ENCODE results near the gene FGF23. TPM values are rescaled to one million over a fixed set of nuclear protein-coding genes. Genes with fewer than 3 reads are reported as not detected.

FGF23 gene
- total RNA-seq, 2 donors from 2014 or later, result not detected

DNA sequence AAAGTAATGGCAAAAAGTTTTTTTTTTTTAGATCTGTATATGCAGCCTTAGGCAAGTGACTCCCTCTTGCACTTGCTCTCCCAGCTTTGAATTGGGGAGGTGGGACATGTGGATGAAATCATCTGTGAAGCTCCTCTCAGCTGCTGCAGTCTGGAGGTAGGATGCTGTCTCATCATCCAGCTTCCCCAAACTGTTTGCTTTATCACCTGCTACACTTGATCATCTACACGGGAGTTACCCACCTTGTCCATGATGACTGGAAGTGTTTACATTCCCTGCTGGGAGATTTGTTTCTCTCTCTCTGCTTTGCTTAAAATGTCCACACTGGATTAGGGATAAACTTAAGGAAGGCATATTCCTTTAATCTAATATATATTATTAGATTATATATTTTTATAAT is 8.5 kb upstream of the FGF23 start:
- ATAC-seq, result no peak
- intact Hi-C loops (cut with DNase I), result no loop called here
- H3K4me1 ChIP-seq, result no peaks in the 10 kb centered on the region
- H3K27ac ChIP-seq, result no peak overlapping the region
- H3K27me3 ChIP-seq, result no peaks in the 10 kb centered on the region
- no peak for DNase-seq
- H3K9me3 ChIP-seq, result no peaks in the 10 kb centered on the region
- no peak overlapping the region for H3K4me3 ChIP-seq
- TF ChIP-seq, protein P1, sequence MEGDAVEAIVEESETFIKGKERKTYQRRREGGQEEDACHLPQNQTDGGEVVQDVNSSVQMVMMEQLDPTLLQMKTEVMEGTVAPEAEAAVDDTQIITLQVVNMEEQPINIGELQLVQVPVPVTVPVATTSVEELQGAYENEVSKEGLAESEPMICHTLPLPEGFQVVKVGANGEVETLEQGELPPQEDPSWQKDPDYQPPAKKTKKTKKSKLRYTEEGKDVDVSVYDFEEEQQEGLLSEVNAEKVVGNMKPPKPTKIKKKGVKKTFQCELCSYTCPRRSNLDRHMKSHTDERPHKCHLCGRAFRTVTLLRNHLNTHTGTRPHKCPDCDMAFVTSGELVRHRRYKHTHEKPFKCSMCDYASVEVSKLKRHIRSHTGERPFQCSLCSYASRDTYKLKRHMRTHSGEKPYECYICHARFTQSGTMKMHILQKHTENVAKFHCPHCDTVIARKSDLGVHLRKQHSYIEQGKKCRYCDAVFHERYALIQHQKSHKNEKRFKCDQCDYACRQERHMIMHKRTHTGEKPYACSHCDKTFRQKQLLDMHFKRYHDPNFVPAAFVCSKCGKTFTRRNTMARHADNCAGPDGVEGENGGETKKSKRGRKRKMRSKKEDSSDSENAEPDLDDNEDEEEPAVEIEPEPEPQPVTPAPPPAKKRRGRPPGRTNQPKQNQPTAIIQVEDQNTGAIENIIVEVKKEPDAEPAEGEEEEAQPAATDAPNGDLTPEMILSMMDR (IDR thresholded peaks at IDR 0.05), result no peak
- TF ChIP-seq POLR2A (IDR thresholded peaks at IDR 0.05), result no peak
- WGBS, 2 donors, result 31 to 44% methylated on average over 1 of the region's 1 CpG
- no peaks in the 10 kb centered on the region for H3K36me3 ChIP-seq (replicated peaks in 1 of 2; ENCODE audit: insufficient read depth in 1 of 2, low read depth in 2 of 2)

DNA sequence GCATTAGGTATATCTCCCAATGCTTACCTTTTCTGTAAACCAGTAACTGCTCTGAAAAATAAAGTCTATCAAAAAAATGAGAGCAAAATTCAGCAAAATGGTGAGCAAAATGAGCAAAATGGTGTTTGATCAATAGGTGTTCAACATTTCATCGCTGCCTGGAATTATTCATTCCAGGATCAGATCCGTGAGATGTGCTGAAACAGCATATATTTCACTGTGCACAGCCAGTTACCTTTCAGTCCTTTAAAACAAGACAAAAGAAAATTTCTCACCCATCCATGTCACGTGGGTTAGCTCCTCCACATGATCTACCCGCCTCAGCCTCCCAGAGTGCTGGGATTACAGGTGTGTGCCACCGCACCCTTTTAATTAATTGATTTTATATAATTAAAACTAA is 8.1 kb upstream of the FGF23 start:
- H3K27ac ChIP-seq, result no peak overlapping the region
- no peaks in the 10 kb centered on the region for H3K9me3 ChIP-seq
- WGBS, 2 donors, result 83 to 90% methylated on average over 5 of the region's 5 CpGs
- no peak for ATAC-seq
- TF ChIP-seq POLR2A (IDR thresholded peaks at IDR 0.05), result no peak
- TF ChIP-seq, protein P1 (IDR thresholded peaks at IDR 0.05), result no peak
- no peaks in the 10 kb centered on the region for H3K36me3 ChIP-seq (replicated peaks in 1 of 2; ENCODE audit: insufficient read depth in 1 of 2, low read depth in 2 of 2)
- no peak overlapping the region for H3K4me3 ChIP-seq
- intact Hi-C loops (cut with DNase I), result no loop called here
- H3K27me3 ChIP-seq, result no peaks in the 10 kb centered on the region
- H3K4me1 ChIP-seq, result no peaks in the 10 kb centered on the region
- DNase-seq, result no peak

DNA sequence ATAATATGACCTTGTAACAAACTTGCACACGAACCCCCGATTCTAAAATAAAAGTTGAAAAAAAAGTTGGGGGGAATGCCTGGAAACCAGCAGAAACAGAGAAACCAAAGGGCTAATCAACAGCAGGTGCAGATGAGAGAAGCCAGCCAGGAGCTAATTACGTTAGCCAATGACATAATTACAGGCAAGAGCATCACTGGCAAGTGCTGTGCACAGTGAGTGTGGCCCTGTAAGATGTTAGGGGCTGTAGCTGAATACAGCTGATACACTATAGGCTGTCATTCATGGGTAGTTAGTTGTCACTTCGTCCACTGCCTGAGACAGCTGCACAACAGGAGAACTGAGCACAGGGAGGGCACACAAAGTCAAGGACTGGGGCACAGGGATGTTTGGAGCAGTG is 7.3 kb upstream of the FGF23 start:
- H3K27me3 ChIP-seq, result no peaks in the 10 kb centered on the region
- TF ChIP-seq, protein P1 (IDR thresholded peaks at IDR 0.05), result no peak
- no peak for TF ChIP-seq POLR2A (IDR thresholded peaks at IDR 0.05)
- 51 to 54% methylated on average over 4 of the region's 4 CpGs for WGBS, 2 donors
- no peaks in the 10 kb centered on the region for H3K9me3 ChIP-seq
- intact Hi-C loops (cut with DNase I), result no loop called here
- no peaks in the 10 kb centered on the region for H3K36me3 ChIP-seq (replicated peaks in 1 of 2; ENCODE audit: insufficient read depth in 1 of 2, low read depth in 2 of 2)
- H3K4me1 ChIP-seq, result no peaks in the 10 kb centered on the region
- H3K27ac ChIP-seq, result no peak overlapping the region
- ATAC-seq, result no peak
- no peak for DNase-seq
- H3K4me3 ChIP-seq, result no peak overlapping the region

DNA sequence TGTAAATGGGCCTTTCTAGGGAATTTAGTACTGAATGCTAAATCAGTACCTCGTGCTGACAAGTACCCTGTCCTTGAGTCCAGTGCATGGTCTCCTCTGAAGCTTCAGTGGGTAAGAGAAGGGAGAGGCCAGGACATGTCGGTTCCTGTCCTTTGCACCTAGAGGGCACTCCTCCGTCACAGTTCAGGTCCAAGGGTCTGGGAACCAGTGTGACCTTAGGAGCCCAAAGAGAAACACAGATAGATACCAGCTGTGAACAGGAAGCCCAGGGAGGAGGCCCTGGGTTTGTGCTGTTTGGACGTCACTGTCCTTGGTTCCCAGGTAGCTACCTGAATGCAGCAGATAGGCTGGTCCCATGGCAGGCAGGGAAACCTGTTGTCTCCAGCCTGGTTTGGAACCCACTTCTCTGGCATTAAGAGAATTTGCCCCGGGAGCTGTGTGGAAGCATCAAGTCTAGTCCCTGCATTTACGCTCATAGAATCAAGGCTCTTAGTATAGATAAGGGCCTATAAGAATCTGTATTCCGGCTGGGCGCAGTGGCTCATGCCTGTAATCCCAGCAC is 3.9 kb upstream of the FGF23 start:
- Histone ChIP-seq H3K27ac (no peak overlapping the region), H3K36me3 (replicated peaks in 1 of 2; ENCODE audit: insufficient read depth in 1 of 2, low read depth in 2 of 2) (no peaks in the 10 kb centered on the region), H3K9me3 (no peaks in the 10 kb centered on the region), H3K4me1 (no peaks in the 10 kb centered on the region), H3K4me3 (no peak overlapping the region), H3K27me3 (no peaks in the 10 kb centered on the region)
- no peak for TF ChIP-seq POLR2A (IDR thresholded peaks at IDR 0.05)
- TF ChIP-seq, protein P1 (IDR thresholded peaks at IDR 0.05), result no peak
- ATAC-seq (no peak), DNase-seq (no peak)
- WGBS, 2 donors, result 60 to 64% methylated on average over 6 to 8 of the region's 8 CpGs
- intact Hi-C loops (cut with DNase I), result no loop called here

DNA sequence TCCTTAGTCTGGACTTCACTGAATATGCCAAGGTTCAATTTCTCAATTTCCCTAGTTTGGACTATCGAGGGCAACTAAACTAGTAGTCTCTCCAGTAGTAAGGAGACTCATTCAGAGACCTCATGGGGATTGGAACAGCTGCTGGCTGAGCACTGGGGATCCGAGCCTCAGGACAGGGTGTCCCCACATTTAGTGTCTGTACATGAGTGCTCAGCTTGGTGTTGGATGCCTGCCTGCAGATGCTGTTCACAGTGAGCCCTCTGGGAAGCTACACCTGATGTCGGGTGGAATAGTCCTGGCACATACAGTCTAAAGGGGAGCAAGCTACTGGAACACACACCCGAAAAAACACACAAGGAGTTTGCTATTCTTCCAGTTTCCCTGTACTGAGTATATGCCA is 820 bp upstream of the FGF23 start:
- intact Hi-C loops (cut with DNase I), result no loop called here
- ATAC-seq (no peak), DNase-seq (no peak)
- H3K27ac ChIP-seq, result no peak overlapping the region
- H3K4me1 ChIP-seq, result no peaks in the 10 kb centered on the region
- no peak for TF ChIP-seq POLR2A (IDR thresholded peaks at IDR 0.05)
- TF ChIP-seq, protein P1 (IDR thresholded peaks at IDR 0.05), result no peak
- H3K4me3 ChIP-seq, result no peak overlapping the region
- no peaks in the 10 kb centered on the region for H3K9me3 ChIP-seq
- H3K36me3 ChIP-seq (replicated peaks in 1 of 2; ENCODE audit: insufficient read depth in 1 of 2, low read depth in 2 of 2), result no peaks in the 10 kb centered on the region
- no peaks in the 10 kb centered on the region for H3K27me3 ChIP-seq
- 52 to 61% methylated on average over 3 to 4 of the region's 4 CpGs for WGBS, 2 donors

Data from body of pancreas (tissue), 4 donors.